GM12892 (cell line): ENCODE data around the gene ASIC2.

ENCODE experiments used
- POLR2A ChIP-seq: IDR thresholded peaks from 2 replicates; pipeline ENCODE4 v1.6.1; 2011; ENCODE audit warnings: low read depth, low read length, control low read depth
- POLR2AphosphoS5 ChIP-seq: IDR thresholded peaks from 2 replicates; pipeline ENCODE4 v1.6.1; 2011; ENCODE audit warnings: low read depth, low read length, control low read depth
- TAF1 ChIP-seq: IDR thresholded peaks from 2 replicates; pipeline ENCODE4 v1.6.1; 2011; ENCODE audit warnings: low read depth, mild to moderate bottlenecking, control low read depth, low read length, borderline replicate concordance

DNA sequence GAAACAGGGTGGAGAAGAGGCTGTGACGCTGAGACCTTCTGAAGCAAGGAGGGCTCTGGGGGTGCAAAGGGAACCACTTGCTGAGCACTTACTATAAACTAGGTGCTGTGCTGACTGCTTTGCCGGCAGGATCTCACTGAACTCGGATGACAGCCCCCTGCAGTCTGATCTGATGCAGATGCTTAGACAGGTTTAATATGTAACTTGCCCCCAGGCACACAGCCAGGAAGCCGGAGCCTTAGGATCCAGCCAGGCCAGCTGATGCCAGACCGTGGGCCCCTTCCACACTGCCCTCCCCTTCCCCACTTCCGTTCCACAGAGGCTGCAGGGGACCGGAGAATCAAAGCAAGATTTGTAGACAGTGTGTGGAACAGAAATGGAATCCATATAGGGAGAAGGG lies 278.3 kb downstream of the ASIC2 start:
- TF ChIP-seq POLR2A (no peak), POLR2AphosphoS5 (no peak), TAF1 (no peak)
